Measurements from ENCODE around the gene SLC2A13.

GRCh38 chr12:40144023-40144422 is 38.1 kb upstream of the SLC2A13 start:
- TF ChIP-seq, protein P1, sequence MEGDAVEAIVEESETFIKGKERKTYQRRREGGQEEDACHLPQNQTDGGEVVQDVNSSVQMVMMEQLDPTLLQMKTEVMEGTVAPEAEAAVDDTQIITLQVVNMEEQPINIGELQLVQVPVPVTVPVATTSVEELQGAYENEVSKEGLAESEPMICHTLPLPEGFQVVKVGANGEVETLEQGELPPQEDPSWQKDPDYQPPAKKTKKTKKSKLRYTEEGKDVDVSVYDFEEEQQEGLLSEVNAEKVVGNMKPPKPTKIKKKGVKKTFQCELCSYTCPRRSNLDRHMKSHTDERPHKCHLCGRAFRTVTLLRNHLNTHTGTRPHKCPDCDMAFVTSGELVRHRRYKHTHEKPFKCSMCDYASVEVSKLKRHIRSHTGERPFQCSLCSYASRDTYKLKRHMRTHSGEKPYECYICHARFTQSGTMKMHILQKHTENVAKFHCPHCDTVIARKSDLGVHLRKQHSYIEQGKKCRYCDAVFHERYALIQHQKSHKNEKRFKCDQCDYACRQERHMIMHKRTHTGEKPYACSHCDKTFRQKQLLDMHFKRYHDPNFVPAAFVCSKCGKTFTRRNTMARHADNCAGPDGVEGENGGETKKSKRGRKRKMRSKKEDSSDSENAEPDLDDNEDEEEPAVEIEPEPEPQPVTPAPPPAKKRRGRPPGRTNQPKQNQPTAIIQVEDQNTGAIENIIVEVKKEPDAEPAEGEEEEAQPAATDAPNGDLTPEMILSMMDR (IDR thresholded peaks at IDR 0.05; ENCODE audit: low read depth, low read length) = no peak
- TF ChIP-seq POLR2A (IDR thresholded peaks at IDR 0.05; ENCODE audit: extremely low read depth, insufficient read length) = no peak
- no peak for TF ChIP-seq MYC (IDR thresholded peaks at IDR 0.05; ENCODE audit: low read depth, low read length)
- no peak; the same call in 1 of the 2 replicates for TF ChIP-seq MAX (IDR thresholded peaks at IDR 0.05; ENCODE audit: low read depth, low read length)

Measured in NB4 (cell line).